Measurements from ENCODE around the gene LRRC32. TPM values are rescaled to one million over a fixed set of nuclear protein-coding genes. Genes with fewer than 3 reads are reported as not detected.

The LRRC32 gene
- total and polyA plus RNA-seq, 9 of the 15 experiments (the other 6 are each of a cell fraction or from before 2014, with no cell fraction given) = 0.10 to 0.50 (median 0.19) TPM; not detected in 5

- Histone ChIP-seq H3K27me3 (ENCODE audit: control insufficient read depth in 2 of 2, insufficient read depth in 2 of 2, low read length in 2 of 2) (peaks cover 3 to 43% of the 10 kb centered on the region in 2 experiments; a peak in 4 of 5 replicates), H2AFZ (ENCODE audit: low read depth, low read length) (no peak overlapping the region), H3K79me2 (ENCODE audit: control insufficient read depth, insufficient read depth, low read length) (no peaks in the 10 kb centered on the region), H4K20me1 (replicated peaks; ENCODE audit: control insufficient read depth, insufficient read depth, low read length) (no peaks in the 10 kb centered on the region), H3K9ac (ENCODE audit: insufficient read depth in 1 of 2, low read depth in 2 of 2, low read length in 2 of 2) (no peak overlapping the region), H3K36me3 (ENCODE audit: control insufficient read depth, insufficient read depth, low read length) (no peaks in the 10 kb centered on the region), H3K9me1 (ENCODE audit: control insufficient read depth, insufficient read depth, low read length) (no peaks in the 10 kb centered on the region), H3K4me1 (replicated peaks in 1 of 2; ENCODE audit: control insufficient read depth in 2 of 2, insufficient read depth in 2 of 2, low read length in 2 of 2) (peaks cover 0 to 15% of the 10 kb centered on the region in 2 experiments; a peak in 2 of 5 replicates), H3K27ac (ENCODE audit: extremely low read depth, low read depth, low read length) (no peak overlapping the region), H3K9me3 (replicated peaks; ENCODE audit: control insufficient read depth, insufficient read depth, low read depth, low read length) (no peaks in the 10 kb centered on the region), H3K4me2 (ENCODE audit: insufficient read depth, low read length) (no peak overlapping the region), H3K4me3 (no peak overlapping the region)
- POLR2A ChIA-PET = interaction anchor here (0.7 to 0.8 kb wide), 2 partner anchors 9 to 84 kb away, joined by 3 read pairs; no protein-coding TSS in a partner anchor
- FAIRE-seq (no peak), ATAC-seq (no peak), DNase-seq (ENCODE audit: extremely low read depth in 1 of 4, low spot score in 3 of 4) (no peak)
- no TSS peak for BruUV-seq (replicated peaks)
- 4% methylated on average over 2 of the region's 2 CpGs for WGBS (ENCODE audit: insufficient coverage, low coverage, missing lambda C conversion rate)
- intact Hi-C loops (cut with micrococcal nuclease) (loop anchor here (5.0 to 10.0 kb wide), 2 partner anchors 105 to 477 kb away; partner anchors contain the start of gene WNT11), in situ Hi-C loops (cut with MboI) (no loop called here)
- CTCF ChIA-PET (ENCODE audit: low intra/inter-chr PET ratio) = no interaction called here
- TF ChIP-seq UBTF (IDR thresholded peaks at IDR 0.05; ENCODE audit: borderline replicate concordance in 1 of 2, low read depth in 2 of 2, low read length in 2 of 2) (no peak), DLX4 (CRISPR knock-in tag; IDR thresholded peaks at IDR 0.05) (no peak), ZNF717 (CRISPR knock-in tag; IDR thresholded peaks at IDR 0.05) (no peak), HDAC8 (tag; IDR thresholded peaks at IDR 0.05) (no peak), PBX2 (CRISPR knock-in tag; IDR thresholded peaks at IDR 0.05; ENCODE audit: low read depth) (no peak), PBX2 (tag; conservative IDR thresholded peaks at IDR 0.05; ENCODE audit: low read depth) (no peak), DPF2 (IDR thresholded peaks at IDR 0.05) (no peak), STAT5B (CRISPR knock-in tag; IDR thresholded peaks at IDR 0.05) (no peak), DIDO1 (tag; IDR thresholded peaks at IDR 0.05; ENCODE audit: low read depth) (no peak), HSF4 (CRISPR knock-in tag; IDR thresholded peaks at IDR 0.05; ENCODE audit: borderline replicate concordance) (no peak), DMBX1 (CRISPR knock-in tag; IDR thresholded peaks at IDR 0.05; ENCODE audit: borderline replicate concordance) (no peak), ATF1 (CRISPR knock-in tag; IDR thresholded peaks at IDR 0.05) (no peak), ATF1 (tag; IDR thresholded peaks at IDR 0.05) (no peak), FOS (IDR thresholded peaks at IDR 0.05; ENCODE audit: extremely low read depth, insufficient read length) (no peak)
Observed at GRCh38 chr11:76682106-76682505, 11.6 kb upstream of the LRRC32 start.
